MCF 10A (cell line): ENCODE results near the gene CAMTA1. TPM values are rescaled to one million over a fixed set of nuclear protein-coding genes. Genes with fewer than 3 reads are reported as not detected.

Experiments used
- BruUV-seq: library from RNA; stranded (reverse); fragments of 400-500 nt; replicated peaks from 2 replicates; lab custom pipeline; 2021; lab: Mats Ljungman, UMichigan
- CTCF ChIA-PET: fragments of 300-600 bp; sonication (Branson Sonifier 250); formaldehyde crosslinking; extraction: SDS; loops from one replicate; lab custom pipeline; 2021; ENCODE audit warnings: antibody characterized with exemption, inconsistent platforms; lab: Yijun Ruan, JAX
- POLR2A ChIA-PET: fragments of 300-600, 350-650 bp; sonication (Branson Sonifier 250); formaldehyde crosslinking; extraction: SDS; loops from one replicate; lab custom pipeline; 2020; ENCODE audit warnings: antibody characterized with exemption, inconsistent platforms; lab: Yijun Ruan, JAX
- DNase-seq: peaks from one replicate; pipeline ENCODE4 v3.0.0-alpha.2; 2018; ENCODE audit not compliant: unreplicated experiment
- H3K27ac Mint-ChIP-seq: one replicate; pipeline ENCODE4 v1.8.0; 2022; ENCODE audit warnings: mild to moderate bottlenecking, low read depth, mixed read lengths; ENCODE audit not compliant: unreplicated experiment
- H3K27me3 Mint-ChIP-seq: one replicate; pipeline ENCODE4 v1.8.0; 2022; ENCODE audit warnings: mixed read lengths; ENCODE audit not compliant: insufficient read depth, unreplicated experiment
- H3K36me3 Mint-ChIP-seq: one replicate; pipeline ENCODE4 v1.8.0; 2022; ENCODE audit warnings: mild to moderate bottlenecking, moderate library complexity, mixed read lengths; ENCODE audit not compliant: insufficient read depth, unreplicated experiment
- H3K4me1 Mint-ChIP-seq: one replicate; pipeline ENCODE4 v1.8.0; 2022; ENCODE audit warnings: mixed read lengths; ENCODE audit not compliant: insufficient read depth, unreplicated experiment
- H3K4me3 Mint-ChIP-seq: one replicate; pipeline ENCODE4 v1.8.0; 2022; ENCODE audit warnings: mild to moderate bottlenecking, moderate library complexity, mixed read lengths; ENCODE audit not compliant: unreplicated experiment
- H3K9me3 Mint-ChIP-seq: one replicate; pipeline ENCODE4 v1.8.0; 2022; ENCODE audit warnings: mixed read lengths; ENCODE audit not compliant: unreplicated experiment
- CTCF ChIP-seq: fragments of 200-600 bp; IDR thresholded peaks from one replicate; pipeline ENCODE4 v1.8.0; 2022; ENCODE audit warnings: antibody characterized with exemption, mild to moderate bottlenecking; ENCODE audit not compliant: unreplicated experiment
- intact Hi-C: fragments of 100-400 bp; cut with micrococcal nuclease; formaldehyde crosslinking; loops from 2 replicates; pipeline ENCODE4 v1.14.1; 2022
- total RNA-seq: library from RNA; stranded (reverse); gene quantifications from 2 replicates; pipeline ENCODE4 v1.2.3, GENCODE V29; 2022

CAMTA1 gene
- total RNA-seq, 1 experiment from 2014 or later: 74.1 TPM

DNA sequence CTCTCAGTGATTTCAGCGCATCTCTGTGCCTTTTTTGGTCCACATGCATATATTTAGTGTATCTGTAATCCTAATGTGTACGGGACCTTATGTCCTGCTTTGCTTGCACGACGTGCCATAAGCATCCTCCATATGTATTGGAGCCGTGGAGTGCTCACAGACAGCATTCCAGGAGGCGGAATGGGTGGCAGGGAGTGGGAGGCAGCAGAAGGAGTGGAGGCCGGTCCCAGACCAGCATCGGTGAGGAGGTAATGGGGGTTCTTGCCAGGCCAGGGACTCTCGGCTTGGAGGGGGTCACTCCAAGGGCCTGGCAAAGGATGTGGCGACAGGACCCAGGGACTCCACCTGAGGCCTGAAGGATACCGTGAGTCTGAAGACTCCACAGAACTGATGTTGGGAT lies 185.0 kb downstream of the CAMTA1 start:
- ChIA-PET POLR2A (no interaction called here), CTCF (no interaction called here)
- no peaks in the 10 kb centered on the region for H3K4me1 Mint-ChIP-seq
- no peaks in the 10 kb centered on the region for H3K9me3 Mint-ChIP-seq
- H3K27me3 Mint-ChIP-seq: peaks cover 25% of the 10 kb centered on the region
- H3K27ac Mint-ChIP-seq: no peak overlapping the region
- TF ChIP-seq CTCF: no peak
- H3K4me3 Mint-ChIP-seq: no peak overlapping the region
- no peaks in the 10 kb centered on the region for H3K36me3 Mint-ChIP-seq
- BruUV-seq: no TSS peak
- intact Hi-C loops: no loop called here
- no peak for DNase-seq

DNA sequence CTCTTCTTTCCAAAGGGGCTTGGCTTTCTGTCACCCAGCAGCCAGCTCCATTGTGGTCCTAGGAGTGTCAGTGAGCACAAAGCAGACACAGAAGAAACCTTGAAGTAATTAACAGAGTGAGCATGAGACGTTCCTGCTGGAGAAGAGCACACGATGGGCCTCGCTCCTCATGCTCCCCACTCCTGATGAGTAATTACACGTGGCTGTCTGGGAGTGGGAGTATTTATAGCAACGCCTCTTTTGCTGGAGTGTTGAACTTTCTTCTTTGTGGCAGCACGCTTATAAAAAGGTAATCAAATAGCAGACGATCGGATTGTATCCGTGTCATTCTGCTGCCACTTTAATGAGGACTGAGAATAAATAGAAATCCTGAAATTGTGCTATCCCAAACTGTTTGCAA lies 185.8 kb downstream of the CAMTA1 start:
- Mint-ChIP-seq H3K36me3 (no peaks in the 10 kb centered on the region), H3K27ac (no peak overlapping the region), H3K4me3 (no peak overlapping the region), H3K27me3 (peaks cover 27% of the 10 kb centered on the region), H3K4me1 (no peaks in the 10 kb centered on the region), H3K9me3 (no peaks in the 10 kb centered on the region)
- intact Hi-C loops: no loop called here
- TF ChIP-seq CTCF: no peak
- CTCF ChIA-PET: interaction anchor here (0.7 kb wide), 1 partner anchor 666 kb away, joined by 3 read pairs; no protein-coding TSS in a partner anchor
- no peak for DNase-seq
- POLR2A ChIA-PET: no interaction called here
- BruUV-seq: no TSS peak

GRCh38 chr1:6971699-6972098 lies 186.4 kb downstream of the CAMTA1 start:
- ChIA-PET CTCF (interaction anchor here (0.7 kb wide), 1 partner anchor 665 kb away, joined by 3 read pairs; no protein-coding TSS in a partner anchor), POLR2A (no interaction called here)
- Mint-ChIP-seq H3K36me3 (no peaks in the 10 kb centered on the region), H3K4me1 (no peaks in the 10 kb centered on the region), H3K27me3 (peaks cover 34% of the 10 kb centered on the region), H3K9me3 (no peaks in the 10 kb centered on the region), H3K4me3 (no peak overlapping the region), H3K27ac (no peak overlapping the region)
- no peak for DNase-seq
- intact Hi-C loops: no loop called here
- BruUV-seq: no TSS peak
- no peak for TF ChIP-seq CTCF

DNA sequence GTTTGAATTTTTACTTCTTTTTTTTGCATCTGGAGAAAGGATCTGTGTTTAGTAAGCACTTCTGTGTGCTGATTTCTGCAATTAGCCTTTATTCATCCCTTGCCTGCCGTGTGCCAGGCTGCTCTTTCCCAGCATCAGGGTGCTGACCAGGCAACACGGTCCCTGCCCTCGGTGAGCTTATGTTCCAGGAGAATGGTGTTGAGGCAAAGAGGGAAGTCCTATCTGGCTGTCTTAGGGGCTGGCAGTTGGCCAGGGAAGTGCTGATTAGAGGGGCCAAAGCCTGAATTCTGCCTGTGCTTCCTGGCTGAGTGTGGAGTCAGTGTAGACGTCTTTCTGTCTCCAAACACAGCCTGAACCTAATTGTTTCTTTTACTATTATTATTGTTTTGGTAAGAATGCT lies 187.1 kb downstream of the CAMTA1 start:
- no peaks in the 10 kb centered on the region for H3K36me3 Mint-ChIP-seq

More for the DNA sequence above, 187.1 kb downstream of the CAMTA1 start:
- no peak for DNase-seq
- ChIA-PET POLR2A (interaction anchor here (0.6 kb wide), 1 partner anchor 197 kb away, joined by 3 read pairs; no protein-coding TSS in a partner anchor), CTCF (no interaction called here)
- no peak for TF ChIP-seq CTCF
- intact Hi-C loops: no loop called here
- Mint-ChIP-seq H3K9me3 (no peaks in the 10 kb centered on the region), H3K27me3 (peaks cover 40% of the 10 kb centered on the region), H3K4me3 (no peak overlapping the region), H3K4me1 (no peaks in the 10 kb centered on the region), H3K27ac (no peak overlapping the region)
- no TSS peak for BruUV-seq
